ENCODE measurements around the gene RENBP. TPM values are rescaled to one million over a fixed set of nuclear protein-coding genes. Genes with fewer than 3 reads are reported as not detected.

The RENBP gene
- 6.5 TPM in 2 replicates for total RNA-seq

DNA sequence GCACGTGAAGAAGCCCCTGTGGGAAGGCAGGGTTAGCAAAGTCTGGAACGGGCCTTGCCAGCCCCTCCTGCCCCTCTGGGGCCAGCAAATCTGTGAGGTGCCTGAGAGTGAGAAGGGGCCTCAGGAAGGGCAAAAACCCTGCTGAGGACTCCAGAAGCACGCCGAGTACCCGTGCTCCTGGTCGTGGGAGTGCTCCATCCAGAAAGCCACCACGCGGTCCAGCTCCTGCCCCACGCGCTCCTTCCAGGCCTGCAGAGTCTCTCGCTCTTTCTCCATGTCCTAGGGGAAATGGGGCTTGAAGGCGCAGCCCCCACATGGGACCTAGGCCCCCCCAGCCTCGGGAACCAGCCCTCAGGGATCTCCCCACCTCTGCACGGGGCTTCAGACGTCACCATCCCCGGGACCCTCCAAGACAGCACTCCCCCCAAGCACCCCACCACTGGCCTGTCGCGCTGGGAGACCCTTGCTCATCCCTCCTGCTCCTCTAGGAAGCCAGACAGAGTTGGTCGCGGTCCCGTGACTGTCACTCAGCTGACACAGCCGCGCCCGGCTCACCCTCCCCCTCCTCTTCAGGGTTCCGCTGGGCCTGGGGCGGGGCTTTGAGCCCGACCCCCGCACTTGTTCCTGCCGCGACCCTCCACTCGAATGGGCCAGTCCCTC lies at the start of gene RENBP:
Gene RENBP (minus strand): TSS at position 504 of the 660 bp plus-strand sequence. CDS start 33 bp downstream, at position 471.
- H3K36me3 ChIP-seq (ENCODE audit: insufficient read depth, low read length), result peaks cover under 1% of the 10 kb centered on the region
- H3K4me1 ChIP-seq (ENCODE audit: insufficient read depth, low read length), result no peaks in the 10 kb centered on the region
- peak within 1 kb of the TSS; percentile 23 for H3K4me2 ChIP-seq (ENCODE audit: insufficient read depth, low read length)
- no peaks in the 10 kb centered on the region for H3K79me2 ChIP-seq (ENCODE audit: insufficient read depth, low read length)
- no peaks in the 10 kb centered on the region for H3K9me3 ChIP-seq (ENCODE audit: low read depth, low read length)
- H3K4me3 ChIP-seq (ENCODE audit: insufficient read depth, low read length), result peak within 1 kb of the TSS; percentile 51
- DNase-seq (ENCODE audit: insufficient read length, low spot score, missing footprints), result no peak
- no peak within 1 kb of the TSS for H3K27ac ChIP-seq (ENCODE audit: low read depth, low read length)
- TF ChIP-seq, protein P1, sequence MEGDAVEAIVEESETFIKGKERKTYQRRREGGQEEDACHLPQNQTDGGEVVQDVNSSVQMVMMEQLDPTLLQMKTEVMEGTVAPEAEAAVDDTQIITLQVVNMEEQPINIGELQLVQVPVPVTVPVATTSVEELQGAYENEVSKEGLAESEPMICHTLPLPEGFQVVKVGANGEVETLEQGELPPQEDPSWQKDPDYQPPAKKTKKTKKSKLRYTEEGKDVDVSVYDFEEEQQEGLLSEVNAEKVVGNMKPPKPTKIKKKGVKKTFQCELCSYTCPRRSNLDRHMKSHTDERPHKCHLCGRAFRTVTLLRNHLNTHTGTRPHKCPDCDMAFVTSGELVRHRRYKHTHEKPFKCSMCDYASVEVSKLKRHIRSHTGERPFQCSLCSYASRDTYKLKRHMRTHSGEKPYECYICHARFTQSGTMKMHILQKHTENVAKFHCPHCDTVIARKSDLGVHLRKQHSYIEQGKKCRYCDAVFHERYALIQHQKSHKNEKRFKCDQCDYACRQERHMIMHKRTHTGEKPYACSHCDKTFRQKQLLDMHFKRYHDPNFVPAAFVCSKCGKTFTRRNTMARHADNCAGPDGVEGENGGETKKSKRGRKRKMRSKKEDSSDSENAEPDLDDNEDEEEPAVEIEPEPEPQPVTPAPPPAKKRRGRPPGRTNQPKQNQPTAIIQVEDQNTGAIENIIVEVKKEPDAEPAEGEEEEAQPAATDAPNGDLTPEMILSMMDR (IDR thresholded peaks at IDR 0.05; ENCODE audit: extremely low read depth, low read depth, low read length), result no peak
- no peaks in the 10 kb centered on the region for H4K20me1 ChIP-seq (ENCODE audit: insufficient read depth, low read length)
- peak within 1 kb of the TSS; percentile 47 for H2AFZ ChIP-seq (ENCODE audit: low read length)
- H3K27me3 ChIP-seq (ENCODE audit: insufficient read depth, low read length), result peaks cover 5% of the 10 kb centered on the region

DNA sequence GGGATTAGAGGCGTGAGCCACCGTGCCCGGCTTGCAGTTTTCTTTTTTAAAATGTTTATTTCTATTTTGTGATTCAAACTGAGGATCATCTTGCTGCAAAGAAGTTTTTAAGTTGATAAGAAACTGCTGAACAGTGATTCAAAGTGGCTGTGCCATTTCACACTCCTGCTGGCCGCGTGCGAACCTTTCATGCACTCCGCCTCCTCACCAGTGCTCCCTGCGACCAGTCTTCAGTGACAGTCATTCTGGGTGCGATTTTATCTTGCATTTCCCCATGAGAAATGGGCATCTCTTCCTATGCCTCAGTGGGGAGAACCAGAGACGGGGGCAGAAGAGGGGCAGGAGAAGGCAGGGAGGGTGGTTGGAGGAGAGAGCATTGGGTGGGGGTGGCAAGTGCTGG lies 49.5 kb upstream of the RENBP start:
- Histone ChIP-seq H3K4me3 (ENCODE audit: insufficient read depth, low read length) (no peak overlapping the region), H3K36me3 (ENCODE audit: insufficient read depth, low read length) (no peaks in the 10 kb centered on the region), H3K27me3 (ENCODE audit: insufficient read depth, low read length) (peaks cover 11% of the 10 kb centered on the region), H2AFZ (ENCODE audit: low read length) (no peak overlapping the region), H3K79me2 (ENCODE audit: insufficient read depth, low read length) (no peaks in the 10 kb centered on the region), H3K4me1 (ENCODE audit: insufficient read depth, low read length) (no peaks in the 10 kb centered on the region), H3K9me3 (ENCODE audit: low read depth, low read length) (no peaks in the 10 kb centered on the region), H3K4me2 (ENCODE audit: insufficient read depth, low read length) (no peak overlapping the region), H3K27ac (ENCODE audit: low read depth, low read length) (no peak overlapping the region), H4K20me1 (ENCODE audit: insufficient read depth, low read length) (no peaks in the 10 kb centered on the region)
- TF ChIP-seq, protein P1 (IDR thresholded peaks at IDR 0.05; ENCODE audit: extremely low read depth, low read depth, low read length), result no peak
- peak; percentile 14 for DNase-seq (ENCODE audit: insufficient read length, low spot score, missing footprints)

DNA sequence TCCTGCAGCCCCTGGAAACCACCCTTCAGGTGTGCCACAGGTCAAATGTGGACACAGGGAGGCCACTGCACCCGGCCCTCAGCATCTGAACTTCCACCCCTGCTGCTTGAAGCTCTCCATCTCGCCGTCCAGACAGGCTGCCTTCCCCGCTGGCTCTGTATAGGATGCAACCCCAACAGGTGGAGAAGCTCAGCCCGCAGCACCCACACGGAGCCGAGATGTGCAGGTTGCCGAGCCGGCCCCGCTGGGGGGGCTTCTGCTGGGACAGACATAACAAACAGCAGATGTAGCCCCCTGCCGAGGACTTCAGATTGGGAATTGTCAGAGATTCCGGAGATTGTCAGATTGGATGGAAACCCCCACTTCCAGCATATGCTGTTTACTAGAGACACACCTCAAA lies 48.6 kb upstream of the RENBP start:
- Histone ChIP-seq H3K27me3 (ENCODE audit: insufficient read depth, low read length) (peaks cover 10% of the 10 kb centered on the region), H4K20me1 (ENCODE audit: insufficient read depth, low read length) (no peaks in the 10 kb centered on the region), H3K36me3 (ENCODE audit: insufficient read depth, low read length) (no peaks in the 10 kb centered on the region), H3K27ac (ENCODE audit: low read depth, low read length) (no peak overlapping the region), H3K9me3 (ENCODE audit: low read depth, low read length) (no peaks in the 10 kb centered on the region), H3K4me1 (ENCODE audit: insufficient read depth, low read length) (no peaks in the 10 kb centered on the region), H3K4me3 (ENCODE audit: insufficient read depth, low read length) (no peak overlapping the region), H3K79me2 (ENCODE audit: insufficient read depth, low read length) (no peaks in the 10 kb centered on the region), H2AFZ (ENCODE audit: low read length) (no peak overlapping the region), H3K4me2 (ENCODE audit: insufficient read depth, low read length) (no peak overlapping the region)
- DNase-seq (ENCODE audit: insufficient read length, low spot score, missing footprints), result peak; percentile 10
- TF ChIP-seq, protein P1 (IDR thresholded peaks at IDR 0.05; ENCODE audit: extremely low read depth, low read depth, low read length), result no peak

DNA sequence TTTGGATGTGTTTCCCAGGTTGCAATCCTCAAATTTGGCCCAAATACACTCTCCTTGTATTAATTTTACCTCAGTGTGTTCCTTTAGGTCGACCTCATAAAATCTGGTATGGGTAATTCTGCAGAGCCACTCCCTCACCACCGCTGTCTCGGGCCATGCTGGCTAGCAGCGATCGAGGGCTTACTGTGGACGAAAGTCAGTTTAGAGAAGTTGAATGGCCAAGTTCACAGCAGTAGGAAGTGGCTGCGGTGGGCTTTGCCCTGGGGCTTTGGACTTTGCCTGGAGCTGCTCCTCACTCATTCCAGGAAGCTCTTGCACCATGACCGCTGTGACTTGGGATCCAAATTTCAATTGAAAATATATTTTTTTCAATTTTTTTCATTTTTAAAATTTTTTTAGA lies 47.7 kb upstream of the RENBP start:
- H3K79me2 ChIP-seq (ENCODE audit: insufficient read depth, low read length), result no peaks in the 10 kb centered on the region
- H2AFZ ChIP-seq (ENCODE audit: low read length), result no peak overlapping the region

More for the DNA sequence above, 47.7 kb upstream of the RENBP start:
- H3K9me3 ChIP-seq (ENCODE audit: low read depth, low read length), result no peaks in the 10 kb centered on the region
- H3K4me2 ChIP-seq (ENCODE audit: insufficient read depth, low read length), result no peak overlapping the region
- H3K27ac ChIP-seq (ENCODE audit: low read depth, low read length), result no peak overlapping the region
- H4K20me1 ChIP-seq (ENCODE audit: insufficient read depth, low read length), result no peaks in the 10 kb centered on the region
- H3K4me1 ChIP-seq (ENCODE audit: insufficient read depth, low read length), result no peaks in the 10 kb centered on the region
- no peaks in the 10 kb centered on the region for H3K36me3 ChIP-seq (ENCODE audit: insufficient read depth, low read length)
- peaks cover 7% of the 10 kb centered on the region for H3K27me3 ChIP-seq (ENCODE audit: insufficient read depth, low read length)
- no peak overlapping the region for H3K4me3 ChIP-seq (ENCODE audit: insufficient read depth, low read length)
- peak; percentile 29 for DNase-seq (ENCODE audit: insufficient read length, low spot score, missing footprints)
- TF ChIP-seq, protein P1 (IDR thresholded peaks at IDR 0.05; ENCODE audit: extremely low read depth, low read depth, low read length), result no peak
